ENCODE measurements around the gene ABCC3. TPM values are rescaled to one million over a fixed set of nuclear protein-coding genes. Genes with fewer than 3 reads are reported as not detected.

Gene ABCC3
- total and polyA plus RNA-seq, 4 donors = 10.3 to 46.4 (median 32.0) TPM

- Histone ChIP-seq H3K27me3 (ENCODE audit: control insufficient read depth in 3 of 3, insufficient read depth in 3 of 3, low read length in 2 of 3) (no peaks in the 10 kb centered on the region), H3K9me3 (ENCODE audit: control insufficient read depth in 4 of 4, insufficient read depth in 3 of 4, low read length in 3 of 4) (no peaks in the 10 kb centered on the region), H3K4me1 (ENCODE audit: control insufficient read depth in 5 of 5, insufficient read depth in 5 of 5, low read length in 5 of 5) (peaks cover 0 to 54% (median 32%) of the 10 kb centered on the region in 5 donors), H3K9ac (ENCODE audit: insufficient read depth in 1 of 2, low read length in 2 of 2) (no peak overlapping the region), H3K4me3 (no peak overlapping the region), H3K36me3 (ENCODE audit: control insufficient read depth in 4 of 4, insufficient read depth in 4 of 4, low read length in 4 of 4) (peaks cover 0 to 17% (median 6%) of the 10 kb centered on the region in 4 donors), H3K27ac (ENCODE audit: low read depth in 1 of 2, low read length in 1 of 2) (no peak overlapping the region)
- 60 to 69% methylated on average over 10 of the region's 10 CpGs for WGBS, 2 donors
- TF ChIP-seq CTCF (IDR thresholded peaks at IDR 0.05; ENCODE audit: control extremely low read depth, extremely low read depth) = no peak
- DNase-seq (no peak), ATAC-seq (ENCODE audit: insufficient read depth, low FRiP score) (no peak)
These were observed 29.3 kb upstream of the ABCC3 start for GRCh38 chr17:50605429-50605828.

- H3K27ac ChIP-seq (ENCODE audit: low read depth in 1 of 2, low read length in 1 of 2) = no peak overlapping the region
These were observed 27.0 kb upstream of the ABCC3 start for GRCh38 chr17:50607522-50608175.

GRCh38 chr17:50608700-50609379 is 25.8 kb upstream of the ABCC3 start:
- 80 to 87% methylated on average over 21 to 22 of the region's 22 CpGs for WGBS, 2 donors
- ATAC-seq (ENCODE audit: insufficient read depth, low FRiP score) (no peak), DNase-seq (no peak)
- no peak for TF ChIP-seq CTCF (IDR thresholded peaks at IDR 0.05; ENCODE audit: control extremely low read depth, extremely low read depth)
- no peak overlapping the region for H3K4me3 ChIP-seq
- H3K36me3 ChIP-seq (ENCODE audit: control insufficient read depth in 4 of 4, insufficient read depth in 4 of 4, low read length in 4 of 4) = peaks cover 0 to 15% (median 7%) of the 10 kb centered on the region in 4 donors
- no peak overlapping the region for H3K27ac ChIP-seq (ENCODE audit: low read depth in 1 of 2, low read length in 1 of 2)
- peaks cover 0 to 31% (median 18%) of the 10 kb centered on the region in 5 donors for H3K4me1 ChIP-seq (ENCODE audit: control insufficient read depth in 5 of 5, insufficient read depth in 5 of 5, low read length in 5 of 5)
- no peak overlapping the region for H3K9ac ChIP-seq (ENCODE audit: insufficient read depth in 1 of 2, low read length in 2 of 2)
- no peaks in the 10 kb centered on the region for H3K9me3 ChIP-seq (ENCODE audit: control insufficient read depth in 4 of 4, insufficient read depth in 3 of 4, low read length in 3 of 4)
- H3K27me3 ChIP-seq (ENCODE audit: control insufficient read depth in 3 of 3, insufficient read depth in 3 of 3, low read length in 2 of 3) = no peaks in the 10 kb centered on the region

More at GRCh38 chr17:50607522-50608175, 27.0 kb upstream of the ABCC3 start:
- H3K9ac ChIP-seq (ENCODE audit: insufficient read depth in 1 of 2, low read length in 2 of 2) = no peak overlapping the region
- no peak for TF ChIP-seq CTCF (IDR thresholded peaks at IDR 0.05; ENCODE audit: control extremely low read depth, extremely low read depth)
- DNase-seq = no peak
- no peak overlapping the region for H3K4me3 ChIP-seq
- peaks cover 0 to 15% (median 7%) of the 10 kb centered on the region in 4 donors for H3K36me3 ChIP-seq (ENCODE audit: control insufficient read depth in 4 of 4, insufficient read depth in 4 of 4, low read length in 4 of 4)
- no peak for ATAC-seq (ENCODE audit: insufficient read depth, low FRiP score)
- no peaks in the 10 kb centered on the region for H3K27me3 ChIP-seq (ENCODE audit: control insufficient read depth in 3 of 3, insufficient read depth in 3 of 3, low read length in 2 of 3)
- peaks cover 0 to 36% (median 17%) of the 10 kb centered on the region in 5 donors for H3K4me1 ChIP-seq (ENCODE audit: control insufficient read depth in 5 of 5, insufficient read depth in 5 of 5, low read length in 5 of 5)
- no peaks in the 10 kb centered on the region for H3K9me3 ChIP-seq (ENCODE audit: control insufficient read depth in 4 of 4, insufficient read depth in 3 of 4, low read length in 3 of 4)
- WGBS, 2 donors = 77 to 83% methylated on average over 19 of the region's 19 CpGs

Data from lung (tissue), 12 donors.